K562 (cell line): ENCODE data around the gene SFT2D2.

ENCODE experiments used
- CTCF ChIP-seq, 3 experiments: IDR thresholded peaks in 2 of 3; conservative IDR thresholded peaks in 1 of 3; 2 replicates each; pipeline ENCODE4 v1.5.1; 2011 to 2012; ENCODE audit warnings: low read length in 3 of 3, mild to moderate bottlenecking in 3 of 3, control low read depth in 2 of 3, improper control_type of control experiment in 1 of 3, inconsistent platforms in 1 of 3, low read depth in 1 of 3, mixed read lengths in 1 of 3, moderate library complexity in 1 of 3; ENCODE audit not compliant: insufficient read depth in 2 of 3
- EGR1 ChIP-seq: fragments of 450-650 bp; conservative IDR thresholded peaks from 2 replicates; pipeline ENCODE4 v1.6.1; 2017; ENCODE audit warnings: mild to moderate bottlenecking
- KAT8 ChIP-seq: fragments of 450-650 bp; IDR thresholded peaks from 2 replicates; pipeline ENCODE4 v1.6.1; 2016; ENCODE audit warnings: low read depth, mild to moderate bottlenecking
- NFIC ChIP-seq: fragments of 450-650 bp; IDR thresholded peaks from 2 replicates; pipeline ENCODE4 v1.6.1; 2017; ENCODE audit warnings: mild to moderate bottlenecking, inconsistent platforms
- POLR2A ChIP-seq: fragments of 450-650 bp; conservative IDR thresholded peaks from 2 replicates; pipeline ENCODE4 v1.6.1; 2016
- RBM25 ChIP-seq: fragments of 200-400 bp; formaldehyde crosslinking; IDR thresholded peaks from 2 replicates; pipeline ENCODE4 v1.6.1; 2018; ENCODE audit warnings: low read length, low read depth, moderate library complexity; ENCODE audit not compliant: severe bottlenecking
- SMARCC2 ChIP-seq: fragments of 450-650 bp; IDR thresholded peaks from 2 replicates; pipeline ENCODE4 v1.6.1; 2017; ENCODE audit warnings: antibody characterized with exemption, moderate library complexity, mild to moderate bottlenecking, low read depth
- ZC3H8 ChIP-seq: fragments of 450-650 bp; IDR thresholded peaks from 2 replicates; pipeline ENCODE4 v1.6.1; 2017
- ZNF780A ChIP-seq: fragments of 250-450 bp; sonication (Bioruptor Pico); IDR thresholded peaks from 2 replicates; pipeline ENCODE4 v1.5.0; 2021; ENCODE audit warnings: mild to moderate bottlenecking

GRCh38 chr1:168260393-168260792, 34.6 kb downstream of the SFT2D2 start:
- TF ChIP-seq EGR1 (no peak), KAT8 (no peak), POLR2A (no peak), SMARCC2 (no peak), RBM25 (no peak), NFIC (no peak), ZC3H8 (no peak), ZNF780A (CRISPR knock-in tag) (no peak), CTCF (IDR thresholded peaks at IDR 0.05 in 2 of 3, conservative IDR thresholded peaks at IDR 0.05 in 1 of 3; ENCODE audit: insufficient read depth in 2 of 3, low read depth in 1 of 3, low read length in 3 of 3) (no peak)
